ENCODE measurements around the gene HDAC4.

The HDAC4 gene

GRCh38 chr2:239308661-239309397, 92.0 kb downstream of the HDAC4 start:
- no peak for DNase-seq (ENCODE audit: low read depth in 2 of 2)

GRCh38 chr2:239307921-239308613, 92.8 kb downstream of the HDAC4 start:
- no peak for DNase-seq (ENCODE audit: low read depth in 2 of 2)

- no peak for DNase-seq (ENCODE audit: low read depth in 2 of 2)
Observed at GRCh38 chr2:239307221-239307569, 93.6 kb downstream of the HDAC4 start.

GRCh38 chr2:239306274-239307220, 94.3 kb downstream of the HDAC4 start:
- DNase-seq (ENCODE audit: low read depth in 2 of 2) = no peak

- DNase-seq (ENCODE audit: low read depth in 2 of 2) = no peak
Observed at GRCh38 chr2:239305771-239306170, 95.0 kb downstream of the HDAC4 start.

GRCh38 chr2:239305222-239305575, 95.6 kb downstream of the HDAC4 start:
- no peak for DNase-seq (ENCODE audit: low read depth in 2 of 2)

GRCh38 chr2:239304533-239305221, 96.1 kb downstream of the HDAC4 start:
- no peak for DNase-seq (ENCODE audit: low read depth in 2 of 2)

- DNase-seq (ENCODE audit: low read depth in 2 of 2) = no peak
Observed at GRCh38 chr2:239303711-239304532, 96.9 kb downstream of the HDAC4 start.

GRCh38 chr2:239302808-239303557, 97.8 kb downstream of the HDAC4 start:
- DNase-seq (ENCODE audit: low read depth in 2 of 2) = no peak

GRCh38 chr2:239302083-239302807, 98.6 kb downstream of the HDAC4 start:
- no peak for DNase-seq (ENCODE audit: low read depth in 2 of 2)

- DNase-seq (ENCODE audit: low read depth in 2 of 2) = no peak
Observed at GRCh38 chr2:239300871-239301735, 99.7 kb downstream of the HDAC4 start.

- no peak for DNase-seq (ENCODE audit: low read depth in 2 of 2)
Observed at GRCh38 chr2:239300242-239300641, 100.6 kb downstream of the HDAC4 start.

GRCh38 chr2:239299218-239299939, 101.4 kb downstream of the HDAC4 start:
- DNase-seq (ENCODE audit: low read depth in 2 of 2) = no peak

- peak; percentile 38 to 53 for DNase-seq (ENCODE audit: low read depth in 2 of 2)
Observed at GRCh38 chr2:239298116-239298804, 102.6 kb downstream of the HDAC4 start.

- no peak for DNase-seq (ENCODE audit: low read depth in 2 of 2)
Observed at GRCh38 chr2:239297142-239298004, 103.4 kb downstream of the HDAC4 start.

Measured in stimulated activated CD8-positive, alpha-beta memory T cell treated with anti-CD3 and anti-CD28 coated beads, Interleukin-7, amount 100 ng/mL, for 1 hour (primary cell).